Gastroesophageal sphincter (tissue), 4 donors: ENCODE measurements around the gene CYB5R4. TPM values are rescaled to one million over a fixed set of nuclear protein-coding genes. Genes with fewer than 3 reads are reported as not detected.

Experiments used
- ATAC-seq: fragments of 150-250 bp; one replicate; pipeline ENCODE4 v1.9.1; 2016; ENCODE audit warnings: mild to moderate bottlenecking, moderate library complexity
- H3K27ac ChIP-seq, 4 donors: fragments of 200-600 bp; sonication (generic) in 3 of 4; 1 replicate in 3 of 4; 2 replicates in 1 of 4; pipeline ENCODE4 v1.5.1; 2016 to 2019
- H3K27me3 ChIP-seq: fragments of 200-600 bp; sonication (generic); one replicate; pipeline ENCODE4 v1.5.1; 2019
- H3K36me3 ChIP-seq, 2 donors: fragments of 200-600 bp; sonication (generic); one replicate each; pipeline ENCODE4 v1.5.1; 2019; ENCODE audit warnings: control low read depth in 1 of 2
- H3K4me1 ChIP-seq, 3 donors: fragments of 200-600 bp; sonication (generic); 1 replicate in 2 of 3; 2 replicates in 1 of 3; pipeline ENCODE4 v1.5.1; 2016 to 2019; ENCODE audit warnings: control low read depth in 2 of 3
- H3K4me3 ChIP-seq, 2 donors: fragments of 200-600 bp; sonication (generic); one replicate each; pipeline ENCODE4 v1.5.1; 2019; ENCODE audit warnings: mild to moderate bottlenecking in 1 of 2, moderate library complexity in 1 of 2
- H3K9me3 ChIP-seq, 3 donors: fragments of 200-600 bp; sonication (generic); one replicate each; pipeline ENCODE4 v1.5.1; 2017 to 2019; ENCODE audit warnings: control low read depth in 2 of 3
- CTCF ChIP-seq, 4 experiments: fragments of 200-600 bp in 2 of 4; fragments of 450-650 bp in 2 of 4; sonication (generic) in 1 of 4; IDR thresholded peaks; one replicate each; pipeline ENCODE4 v1.5.1; 2017 to 2019; ENCODE audit warnings: antibody characterized with exemption in 4 of 4, mild to moderate bottlenecking in 2 of 4, moderate library complexity in 2 of 4
- EP300 ChIP-seq: sonication (generic); formaldehyde crosslinking; IDR thresholded peaks from one replicate; pipeline ENCODE4 v1.6.1; 2017; ENCODE audit warnings: antibody characterized with exemption, mild to moderate bottlenecking
- POLR2A ChIP-seq, 2 donors: fragments of 450-650 bp; IDR thresholded peaks; one replicate each; pipeline ENCODE4 v1.6.1; 2017; ENCODE audit warnings: antibody characterized with exemption in 2 of 2, mild to moderate bottlenecking in 2 of 2, moderate library complexity in 1 of 2
- POLR2AphosphoS5 ChIP-seq: sonication (generic); formaldehyde crosslinking; IDR thresholded peaks from one replicate; pipeline ENCODE4 v1.6.1; 2017; ENCODE audit warnings: antibody characterized with exemption
- WGBS, 2 donors: methylation state at CpG; one replicate each; pipeline ENCODE4 v1.1.5; 2018; ENCODE audit warnings: low coverage in 1 of 2; 5-methylcytosine and 5-hydroxymethylcytosine counted together
- total RNA-seq, 4 donors: library from RNA; depleted of rRNA; stranded (reverse); fragments of >200 nt; gene quantifications; one replicate each; pipeline ENCODE4 v1.1.0, GENCODE V29; 2016

The CYB5R4 gene
- total RNA-seq, 4 donors from 2014 or later: 16.0 to 32.4 (median 20.8) TPM

GRCh38 chr6:83978324-83978734 is 118.8 kb downstream of the CYB5R4 start:
- WGBS, 2 donors: 41% methylated on average over 1 of the region's 1 CpG; no CpG with 5 or more reads in 1 of the 2 donors
- H3K27ac ChIP-seq: no peak overlapping the region
- H3K4me1 ChIP-seq: no peaks in the 10 kb centered on the region
- H3K36me3 ChIP-seq: peaks cover 0 to 4% of the 10 kb centered on the region in 2 donors
- H3K4me3 ChIP-seq: no peak overlapping the region
- ATAC-seq: no peak
- no peaks in the 10 kb centered on the region for H3K27me3 ChIP-seq
- no peak for TF ChIP-seq POLR2A (IDR thresholded peaks at IDR 0.05)
- TF ChIP-seq POLR2AphosphoS5: no peak
- no peak for TF ChIP-seq EP300
- TF ChIP-seq CTCF (IDR thresholded peaks at IDR 0.05): no peak
- H3K9me3 ChIP-seq: peaks cover 0 to 6% (median 0%) of the 10 kb centered on the region in 3 donors

GRCh38 chr6:83978997-83979396 is 119.5 kb downstream of the CYB5R4 start:
- TF ChIP-seq EP300: no peak
- TF ChIP-seq POLR2A (IDR thresholded peaks at IDR 0.05): no peak
- TF ChIP-seq CTCF (IDR thresholded peaks at IDR 0.05): no peak
- no peak for TF ChIP-seq POLR2AphosphoS5
- Histone ChIP-seq H3K4me3 (no peak overlapping the region), H3K27me3 (no peaks in the 10 kb centered on the region), H3K36me3 (peaks cover 0 to 10% of the 10 kb centered on the region in 2 donors), H3K27ac (no peak overlapping the region), H3K9me3 (peaks cover 0 to 6% (median 0%) of the 10 kb centered on the region in 3 donors), H3K4me1 (no peaks in the 10 kb centered on the region)
- no peak for ATAC-seq
- 55 to 59% methylated on average over 3 of the region's 3 CpGs for WGBS, 2 donors

- no peak overlapping the region for H3K4me3 ChIP-seq
- H3K9me3 ChIP-seq: peaks cover 0 to 6% (median 0%) of the 10 kb centered on the region in 3 donors
- TF ChIP-seq POLR2AphosphoS5 (no peak), CTCF (IDR thresholded peaks at IDR 0.05) (no peak), EP300 (no peak), POLR2A (IDR thresholded peaks at IDR 0.05) (no peak)
- no peak overlapping the region for H3K27ac ChIP-seq
- no peaks in the 10 kb centered on the region for H3K4me1 ChIP-seq
- ATAC-seq: no peak
- H3K36me3 ChIP-seq: peaks cover 0 to 10% of the 10 kb centered on the region in 2 donors
- WGBS, 2 donors: 100% methylated on average over 1 of the region's 1 CpG
- no peaks in the 10 kb centered on the region for H3K27me3 ChIP-seq
Observed at GRCh38 chr6:83984411-83984810, 124.9 kb downstream of the CYB5R4 start.

GRCh38 chr6:83985308-83985713 is 125.8 kb downstream of the CYB5R4 start:
- 83 to 89% methylated on average over 1 of the region's 1 CpG for WGBS, 2 donors
- Histone ChIP-seq H3K36me3 (peaks cover 0 to 10% of the 10 kb centered on the region in 2 donors), H3K9me3 (peaks cover 0 to 6% (median 0%) of the 10 kb centered on the region in 3 donors), H3K27ac (no peak overlapping the region), H3K27me3 (no peaks in the 10 kb centered on the region), H3K4me1 (no peaks in the 10 kb centered on the region), H3K4me3 (no peak overlapping the region)
- TF ChIP-seq POLR2AphosphoS5 (no peak), POLR2A (IDR thresholded peaks at IDR 0.05) (no peak), CTCF (IDR thresholded peaks at IDR 0.05) (no peak)
- ATAC-seq: no peak

GRCh38 chr6:83985715-83986114 is 126.2 kb downstream of the CYB5R4 start:
- H3K27ac ChIP-seq: no peak overlapping the region
- ATAC-seq: no peak
- peaks cover 0 to 2% (median 0%) of the 10 kb centered on the region in 3 donors for H3K9me3 ChIP-seq
- H3K4me1 ChIP-seq: no peaks in the 10 kb centered on the region
- peaks cover 0 to 10% of the 10 kb centered on the region in 2 donors for H3K36me3 ChIP-seq
- TF ChIP-seq POLR2A (IDR thresholded peaks at IDR 0.05): no peak
- TF ChIP-seq EP300: no peak
- TF ChIP-seq CTCF (IDR thresholded peaks at IDR 0.05): no peak
- H3K4me3 ChIP-seq: no peak overlapping the region
- H3K27me3 ChIP-seq: no peaks in the 10 kb centered on the region
